ENCODE measurements around the gene CYB5B.

Gene CYB5B, protein sequence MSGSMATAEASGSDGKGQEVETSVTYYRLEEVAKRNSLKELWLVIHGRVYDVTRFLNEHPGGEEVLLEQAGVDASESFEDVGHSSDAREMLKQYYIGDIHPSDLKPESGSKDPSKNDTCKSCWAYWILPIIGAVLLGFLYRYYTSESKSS

DNA sequence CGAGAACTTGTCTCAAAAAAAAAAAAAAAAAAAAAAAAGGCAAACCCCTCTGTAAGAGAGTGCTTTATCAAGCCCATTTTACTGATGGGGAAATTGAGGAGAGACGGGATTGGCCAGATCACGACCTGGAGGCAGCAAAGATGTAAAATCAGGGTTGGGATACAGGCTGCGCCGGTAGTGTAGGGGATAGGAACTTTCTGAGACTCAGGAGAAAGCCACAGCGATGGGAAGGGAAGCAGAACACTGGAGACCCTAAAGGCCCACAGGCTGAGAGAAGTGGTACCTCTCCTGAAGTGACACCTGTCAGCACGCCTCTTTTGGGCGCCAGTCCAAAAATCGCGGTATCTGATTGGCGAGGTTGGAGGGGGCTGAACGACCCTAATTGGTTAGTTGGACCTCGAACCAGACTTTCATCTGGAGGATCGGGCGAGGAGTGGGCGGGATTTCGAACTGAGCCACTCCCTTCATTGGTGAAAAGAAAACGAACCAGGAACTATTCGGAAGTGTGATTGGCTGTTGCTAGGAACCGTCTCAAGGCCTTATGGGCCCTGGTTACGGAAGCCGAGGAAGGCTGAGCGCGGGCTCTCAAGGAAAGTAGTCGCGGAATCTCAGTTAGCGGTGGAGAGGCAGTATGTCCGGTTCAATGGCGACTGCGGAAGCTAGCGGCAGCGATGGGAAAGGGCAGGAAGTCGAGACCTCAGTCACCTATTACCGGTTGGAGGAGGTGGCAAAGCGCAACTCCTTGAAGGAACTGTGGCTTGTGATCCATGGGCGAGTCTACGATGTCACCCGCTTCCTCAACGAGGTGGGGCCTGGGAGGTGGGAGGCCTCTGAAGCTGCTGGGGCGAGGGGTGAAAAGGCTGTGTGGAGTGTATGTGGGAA is at the start of gene CYB5B:
CYB5B (plus strand) TSS at position 567 of the 882 bp plus-strand sequence; CDS start at position 632, 65 bp downstream.
- H3K4me3 ChIP-seq (ENCODE audit: low read length): peak within 1 kb of the TSS; percentile 92
- H3K9ac ChIP-seq (ENCODE audit: low read length): peak within 1 kb of the TSS; percentile 85
- no peaks in the 10 kb centered on the region for H3K9me3 ChIP-seq (ENCODE audit: control insufficient read depth, low read depth, low read length)
- H3K27ac ChIP-seq (ENCODE audit: low read length): peak within 1 kb of the TSS; percentile 42
- no peaks in the 10 kb centered on the region for H3K4me1 ChIP-seq (ENCODE audit: control insufficient read depth, low read depth, low read length)
- peaks cover 13% of the 10 kb centered on the region for H3K36me3 ChIP-seq (ENCODE audit: control insufficient read depth, low read depth, low read length)
- H3K27me3 ChIP-seq (ENCODE audit: control insufficient read depth, insufficient read depth, low read length): no peaks in the 10 kb centered on the region

DNA sequence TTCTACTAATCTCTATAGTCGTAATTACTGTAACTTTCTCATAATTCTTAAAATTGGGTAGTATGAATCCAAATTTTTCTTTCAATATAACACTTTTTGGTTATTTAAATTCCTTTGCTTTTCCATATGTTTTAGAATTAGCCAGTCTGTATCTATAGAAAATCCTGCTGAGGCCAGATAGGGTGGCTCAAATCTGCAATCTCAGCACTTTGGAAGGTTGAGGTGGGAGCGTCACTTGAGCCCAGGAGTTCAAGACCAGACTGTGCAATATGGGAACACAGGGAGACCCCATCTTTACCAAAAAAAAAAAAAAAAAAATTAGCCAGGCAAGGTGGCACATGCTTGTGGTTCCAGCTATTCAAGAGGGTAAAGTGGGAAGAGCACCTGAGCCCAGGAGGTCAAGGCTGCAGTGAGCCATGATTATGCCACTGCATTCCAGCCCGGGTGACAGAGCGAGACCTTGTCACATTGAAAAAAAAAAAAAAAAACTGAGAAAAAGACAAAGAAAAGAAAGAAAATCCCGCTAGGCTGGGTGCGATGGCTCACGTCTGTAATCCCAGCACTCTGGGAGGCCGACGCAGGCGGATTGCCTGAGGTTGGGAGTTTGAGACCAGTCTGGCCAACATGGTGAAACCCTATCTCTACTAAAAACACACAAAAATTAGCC is 47.9 kb upstream of the CYB5B start:
- H3K27me3 ChIP-seq (ENCODE audit: control insufficient read depth, insufficient read depth, low read length): no peaks in the 10 kb centered on the region
- no peak overlapping the region for H3K4me3 ChIP-seq (ENCODE audit: low read length)
- H3K4me1 ChIP-seq (ENCODE audit: control insufficient read depth, low read depth, low read length): no peaks in the 10 kb centered on the region
- no peak overlapping the region for H3K9ac ChIP-seq (ENCODE audit: low read length)
- H3K27ac ChIP-seq (ENCODE audit: low read length): no peak overlapping the region
- no peaks in the 10 kb centered on the region for H3K9me3 ChIP-seq (ENCODE audit: control insufficient read depth, low read depth, low read length)
- peaks cover 48% of the 10 kb centered on the region for H3K36me3 ChIP-seq (ENCODE audit: control insufficient read depth, low read depth, low read length)

DNA sequence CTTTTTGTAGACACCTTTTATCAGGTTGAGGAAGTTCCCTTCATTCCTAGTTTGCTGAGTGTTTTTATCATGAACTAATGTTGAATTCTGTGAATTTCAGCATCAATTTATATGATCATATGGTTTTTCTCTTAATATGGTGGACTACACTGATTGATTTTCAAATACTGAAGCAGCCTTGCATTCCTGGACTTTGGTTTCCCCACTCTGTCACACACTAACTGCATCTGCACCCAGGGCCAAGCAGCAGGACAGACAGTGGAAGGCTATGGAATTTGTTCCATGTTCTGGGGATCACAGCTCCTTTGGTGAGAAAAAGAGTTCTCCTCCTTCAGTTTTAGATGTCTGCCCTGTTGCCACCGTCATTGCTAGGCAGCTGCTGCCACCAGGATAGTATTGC is 46.4 kb upstream of the CYB5B start:
- Histone ChIP-seq H3K36me3 (ENCODE audit: control insufficient read depth, low read depth, low read length) (peaks cover 51% of the 10 kb centered on the region), H3K4me1 (ENCODE audit: control insufficient read depth, low read depth, low read length) (no peaks in the 10 kb centered on the region), H3K27ac (ENCODE audit: low read length) (no peak overlapping the region), H3K9ac (ENCODE audit: low read length) (no peak overlapping the region), H3K9me3 (ENCODE audit: control insufficient read depth, low read depth, low read length) (no peaks in the 10 kb centered on the region), H3K4me3 (ENCODE audit: low read length) (no peak overlapping the region), H3K27me3 (ENCODE audit: control insufficient read depth, insufficient read depth, low read length) (no peaks in the 10 kb centered on the region)

DNA sequence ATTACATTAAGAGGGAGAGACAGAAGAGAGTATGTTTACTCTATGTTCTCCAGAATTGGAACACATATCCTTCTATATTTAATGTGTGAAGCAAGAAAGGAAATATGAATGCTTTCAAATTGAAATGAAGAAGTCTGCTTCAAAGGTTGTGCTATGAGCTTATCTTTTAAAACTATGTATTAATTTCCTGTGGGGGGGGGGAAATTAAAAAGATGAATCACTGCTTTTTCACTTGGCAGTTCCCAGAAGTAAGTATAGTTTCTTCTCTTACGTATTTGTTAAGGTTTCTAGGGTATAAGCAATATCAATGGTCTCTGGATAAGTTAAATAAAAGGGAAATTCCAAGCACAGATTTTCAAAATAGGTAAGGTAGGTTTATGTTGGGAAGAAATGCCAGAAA is 45.7 kb upstream of the CYB5B start:
- H3K4me1 ChIP-seq (ENCODE audit: control insufficient read depth, low read depth, low read length): no peaks in the 10 kb centered on the region
- no peaks in the 10 kb centered on the region for H3K9me3 ChIP-seq (ENCODE audit: control insufficient read depth, low read depth, low read length)
- H3K4me3 ChIP-seq (ENCODE audit: low read length): no peak overlapping the region
- no peak overlapping the region for H3K27ac ChIP-seq (ENCODE audit: low read length)
- no peaks in the 10 kb centered on the region for H3K27me3 ChIP-seq (ENCODE audit: control insufficient read depth, insufficient read depth, low read length)
- peaks cover 58% of the 10 kb centered on the region for H3K36me3 ChIP-seq (ENCODE audit: control insufficient read depth, low read depth, low read length)
- H3K9ac ChIP-seq (ENCODE audit: low read length): no peak overlapping the region

DNA sequence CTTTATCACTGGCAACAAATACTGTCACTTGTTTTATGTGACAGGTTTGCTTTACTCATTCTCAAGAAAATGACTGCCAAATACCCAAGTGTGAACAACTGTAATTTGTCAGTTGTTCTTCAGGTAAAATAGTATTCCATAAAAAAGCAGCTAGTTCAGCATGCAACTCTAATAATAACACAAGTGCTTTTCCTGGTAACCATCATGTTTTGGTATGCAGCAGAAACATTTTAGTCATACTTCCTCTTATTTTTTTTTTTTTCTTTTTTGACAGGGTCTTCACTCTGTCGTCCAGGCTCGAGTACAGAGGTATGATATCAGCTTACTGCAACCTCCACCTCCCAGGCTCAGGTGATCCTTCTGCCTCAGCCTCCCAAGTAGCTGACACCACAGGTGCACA is 43.2 kb upstream of the CYB5B start:
- H3K9me3 ChIP-seq (ENCODE audit: control insufficient read depth, low read depth, low read length): no peaks in the 10 kb centered on the region
- no peak overlapping the region for H3K9ac ChIP-seq (ENCODE audit: low read length)
- H3K4me3 ChIP-seq (ENCODE audit: low read length): no peak overlapping the region
- no peaks in the 10 kb centered on the region for H3K4me1 ChIP-seq (ENCODE audit: control insufficient read depth, low read depth, low read length)
- H3K27me3 ChIP-seq (ENCODE audit: control insufficient read depth, insufficient read depth, low read length): no peaks in the 10 kb centered on the region
- H3K36me3 ChIP-seq (ENCODE audit: control insufficient read depth, low read depth, low read length): peaks cover 56% of the 10 kb centered on the region
- no peak overlapping the region for H3K27ac ChIP-seq (ENCODE audit: low read length)

DNA sequence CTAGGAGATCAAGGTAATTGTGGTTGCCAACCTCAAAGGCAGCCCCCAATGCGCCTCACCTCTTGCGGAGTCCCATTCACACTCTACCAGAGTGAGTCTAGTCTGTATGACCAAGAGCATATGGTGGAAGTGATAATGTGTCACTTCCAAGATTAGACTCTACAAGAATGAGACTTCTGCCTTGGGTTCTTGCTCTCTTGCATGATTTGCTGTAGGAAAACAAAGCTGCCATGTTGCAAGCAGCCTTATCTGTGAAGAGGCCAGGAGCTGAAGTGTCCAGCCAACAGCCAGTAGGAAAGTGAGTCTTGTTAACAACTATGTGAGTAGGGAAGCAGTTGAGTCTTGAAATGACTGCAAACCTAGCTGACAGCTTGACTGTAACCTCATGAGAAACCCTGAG is 42.0 kb upstream of the CYB5B start:
- Histone ChIP-seq H3K27me3 (ENCODE audit: control insufficient read depth, insufficient read depth, low read length) (no peaks in the 10 kb centered on the region), H3K4me1 (ENCODE audit: control insufficient read depth, low read depth, low read length) (no peaks in the 10 kb centered on the region), H3K4me3 (ENCODE audit: low read length) (no peak overlapping the region), H3K9ac (ENCODE audit: low read length) (no peak overlapping the region), H3K36me3 (ENCODE audit: control insufficient read depth, low read depth, low read length) (peaks cover 55% of the 10 kb centered on the region), H3K9me3 (ENCODE audit: control insufficient read depth, low read depth, low read length) (no peaks in the 10 kb centered on the region), H3K27ac (ENCODE audit: low read length) (no peak overlapping the region)

DNA sequence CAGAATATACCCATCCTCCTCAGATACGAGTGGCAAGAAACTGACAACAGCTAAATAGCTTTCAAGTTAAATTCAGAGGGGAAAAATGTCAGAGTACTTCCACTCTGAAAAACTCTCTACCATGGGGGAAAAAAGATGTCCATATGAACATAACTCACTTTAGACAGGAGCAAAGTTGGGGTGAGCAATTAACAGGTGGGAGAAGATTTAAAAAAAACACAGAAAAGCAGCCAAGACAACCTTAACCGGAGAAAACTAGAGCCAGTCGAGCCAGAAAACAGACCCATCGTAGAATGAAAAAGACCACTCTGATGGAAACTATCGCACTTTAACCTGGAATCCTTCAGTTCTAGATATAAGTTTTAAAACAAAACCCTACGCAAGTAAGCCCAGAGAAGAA is 39.4 kb upstream of the CYB5B start:
- Histone ChIP-seq H3K36me3 (ENCODE audit: control insufficient read depth, low read depth, low read length) (peaks cover 36% of the 10 kb centered on the region), H3K27me3 (ENCODE audit: control insufficient read depth, insufficient read depth, low read length) (no peaks in the 10 kb centered on the region), H3K9me3 (ENCODE audit: control insufficient read depth, low read depth, low read length) (no peaks in the 10 kb centered on the region)

DNA sequence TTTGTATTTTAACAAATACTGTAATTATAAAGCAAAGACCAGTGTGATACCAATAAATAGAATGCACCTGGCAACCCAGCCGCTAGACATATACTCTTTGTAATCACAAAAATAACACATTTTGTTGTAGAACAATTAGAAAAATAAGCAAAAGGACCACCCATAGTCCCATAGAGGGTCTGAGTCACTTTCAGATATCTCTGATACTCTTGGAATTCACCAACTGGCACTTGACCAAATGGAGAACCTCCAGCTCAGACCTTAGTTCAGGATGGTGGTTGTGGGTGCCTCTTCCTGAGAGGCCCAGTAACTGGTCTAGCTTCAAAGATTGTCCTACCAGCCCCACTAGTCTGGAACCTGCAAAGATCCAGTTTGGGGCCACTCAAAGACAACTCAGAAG is 37.8 kb upstream of the CYB5B start:
- Histone ChIP-seq H3K9me3 (ENCODE audit: control insufficient read depth, low read depth, low read length) (no peaks in the 10 kb centered on the region), H3K4me3 (ENCODE audit: low read length) (peak overlapping the region; percentile 94), H3K4me1 (ENCODE audit: control insufficient read depth, low read depth, low read length) (no peaks in the 10 kb centered on the region), H3K27ac (ENCODE audit: low read length) (no peak overlapping the region), H3K27me3 (ENCODE audit: control insufficient read depth, insufficient read depth, low read length) (no peaks in the 10 kb centered on the region), H3K9ac (ENCODE audit: low read length) (no peak overlapping the region), H3K36me3 (ENCODE audit: control insufficient read depth, low read depth, low read length) (peaks cover 27% of the 10 kb centered on the region)

More for the DNA sequence above, 39.4 kb upstream of the CYB5B start:
- Histone ChIP-seq H3K9ac (ENCODE audit: low read length) (peak overlapping the region; percentile 70), H3K27ac (ENCODE audit: low read length) (no peak overlapping the region), H3K4me3 (ENCODE audit: low read length) (peak overlapping the region; percentile 94), H3K4me1 (ENCODE audit: control insufficient read depth, low read depth, low read length) (no peaks in the 10 kb centered on the region)

DNA sequence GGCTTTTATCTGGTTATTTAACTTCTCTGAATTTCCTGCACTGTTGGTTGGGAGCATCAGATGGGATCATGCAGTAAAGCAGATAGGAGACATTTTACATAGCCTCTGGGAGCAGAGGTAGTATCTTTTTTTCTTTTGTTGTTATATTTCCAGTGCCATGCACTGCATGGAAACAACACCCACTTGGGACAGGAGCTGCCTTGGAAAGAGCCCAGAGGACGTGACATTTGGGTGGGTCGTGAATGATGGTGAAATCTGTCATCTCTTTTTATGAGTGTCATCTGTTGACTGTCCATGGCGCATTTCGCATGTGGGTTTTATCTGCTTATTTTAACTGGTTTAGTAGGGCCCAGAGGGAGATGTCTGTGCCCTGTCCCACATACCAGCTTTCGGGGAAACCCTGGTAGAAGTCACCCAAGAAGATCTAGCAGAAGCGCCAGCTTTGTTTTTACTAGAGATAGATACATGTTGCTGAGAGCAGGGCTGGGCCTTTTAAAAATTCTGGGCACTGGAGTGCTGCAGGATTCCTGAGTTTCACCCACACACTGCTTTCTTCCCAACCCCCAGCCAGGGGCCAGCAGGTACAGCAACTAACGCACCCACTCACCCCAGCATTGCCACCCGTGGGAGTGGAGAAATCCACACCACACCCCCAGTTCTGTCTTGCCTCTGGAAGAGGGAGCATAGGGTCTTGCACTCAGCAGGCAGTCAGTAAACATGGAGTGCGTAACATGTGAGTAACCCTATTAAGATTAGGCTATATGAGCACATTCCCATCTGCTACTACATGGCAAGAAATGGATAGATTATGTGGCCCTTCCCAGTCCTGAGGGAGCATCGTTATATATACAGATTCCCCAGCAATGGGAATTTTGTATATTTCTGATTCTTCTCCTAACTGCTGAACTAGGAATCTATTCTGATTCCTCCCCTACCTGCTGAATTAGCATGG is 30.2 kb upstream of the CYB5B start:
- H3K9me3 ChIP-seq (ENCODE audit: control insufficient read depth, low read depth, low read length): no peaks in the 10 kb centered on the region
- no peaks in the 10 kb centered on the region for H3K4me1 ChIP-seq (ENCODE audit: control insufficient read depth, low read depth, low read length)
- H3K36me3 ChIP-seq (ENCODE audit: control insufficient read depth, low read depth, low read length): no peaks in the 10 kb centered on the region
- H3K27me3 ChIP-seq (ENCODE audit: control insufficient read depth, insufficient read depth, low read length): no peaks in the 10 kb centered on the region
- no peak overlapping the region for H3K4me3 ChIP-seq (ENCODE audit: low read length)
- no peak overlapping the region for H3K9ac ChIP-seq (ENCODE audit: low read length)
- no peak overlapping the region for H3K27ac ChIP-seq (ENCODE audit: low read length)

DNA sequence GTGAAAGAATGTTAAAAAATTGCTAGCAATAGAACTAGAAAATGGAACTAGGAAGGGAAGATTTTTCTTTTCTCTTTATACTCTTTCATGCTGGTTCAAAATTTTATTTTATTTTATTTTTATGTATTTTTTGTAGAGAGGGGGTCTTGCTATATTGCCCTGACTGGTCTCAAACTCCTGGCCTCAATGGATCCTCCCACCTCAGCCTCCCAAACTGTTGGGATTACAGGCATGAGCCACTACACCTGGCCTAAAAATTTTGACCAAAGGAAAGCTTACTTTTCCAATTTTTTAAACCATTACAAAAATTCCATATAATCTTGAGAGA is 28.6 kb upstream of the CYB5B start:
- H3K36me3 ChIP-seq (ENCODE audit: control insufficient read depth, low read depth, low read length): no peaks in the 10 kb centered on the region
- no peaks in the 10 kb centered on the region for H3K4me1 ChIP-seq (ENCODE audit: control insufficient read depth, low read depth, low read length)
- no peaks in the 10 kb centered on the region for H3K9me3 ChIP-seq (ENCODE audit: control insufficient read depth, low read depth, low read length)
- no peaks in the 10 kb centered on the region for H3K27me3 ChIP-seq (ENCODE audit: control insufficient read depth, insufficient read depth, low read length)
- H3K4me3 ChIP-seq (ENCODE audit: low read length): no peak overlapping the region
- no peak overlapping the region for H3K9ac ChIP-seq (ENCODE audit: low read length)
- H3K27ac ChIP-seq (ENCODE audit: low read length): no peak overlapping the region

Measured in iPS-18a (cell line).